ENCODE results near the gene FOXN3.

DNA sequence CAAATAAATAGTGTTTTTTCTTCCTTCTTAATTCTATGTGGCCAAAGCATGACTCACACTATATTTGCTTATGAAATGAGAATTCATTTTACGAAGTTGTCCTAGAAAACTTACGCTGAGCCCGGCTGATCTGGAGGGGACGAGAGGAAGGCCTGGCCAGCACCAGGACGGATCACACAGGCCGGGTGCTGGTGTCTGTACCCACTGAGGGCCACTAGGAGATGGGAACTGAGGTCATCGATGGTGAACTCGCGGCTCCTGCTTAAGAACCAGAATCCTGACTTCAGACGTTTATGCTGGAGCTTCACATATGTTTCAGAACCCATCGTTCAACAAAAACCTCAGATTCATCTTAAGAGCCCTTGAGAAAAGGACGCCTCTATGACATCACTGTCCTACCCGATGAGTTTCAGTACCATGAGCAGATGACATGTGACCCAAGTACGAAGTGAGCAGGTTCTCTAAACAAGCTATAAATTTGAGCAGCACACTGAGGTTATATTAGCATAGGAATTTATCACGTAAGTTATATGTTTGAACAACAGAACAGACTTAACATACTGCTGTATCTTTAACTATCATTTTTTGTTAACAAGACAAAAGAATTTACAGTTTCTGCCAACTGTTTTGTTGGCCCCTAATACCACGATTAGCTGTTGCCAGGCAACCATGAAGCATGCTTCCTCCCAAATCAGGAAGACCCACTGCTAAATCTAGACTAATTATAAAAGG lies 111.9 kb downstream of the FOXN3 start:
- no peak for TF ChIP-seq POLR2A (IDR thresholded peaks at IDR 0.05)
- TF ChIP-seq, protein P1, sequence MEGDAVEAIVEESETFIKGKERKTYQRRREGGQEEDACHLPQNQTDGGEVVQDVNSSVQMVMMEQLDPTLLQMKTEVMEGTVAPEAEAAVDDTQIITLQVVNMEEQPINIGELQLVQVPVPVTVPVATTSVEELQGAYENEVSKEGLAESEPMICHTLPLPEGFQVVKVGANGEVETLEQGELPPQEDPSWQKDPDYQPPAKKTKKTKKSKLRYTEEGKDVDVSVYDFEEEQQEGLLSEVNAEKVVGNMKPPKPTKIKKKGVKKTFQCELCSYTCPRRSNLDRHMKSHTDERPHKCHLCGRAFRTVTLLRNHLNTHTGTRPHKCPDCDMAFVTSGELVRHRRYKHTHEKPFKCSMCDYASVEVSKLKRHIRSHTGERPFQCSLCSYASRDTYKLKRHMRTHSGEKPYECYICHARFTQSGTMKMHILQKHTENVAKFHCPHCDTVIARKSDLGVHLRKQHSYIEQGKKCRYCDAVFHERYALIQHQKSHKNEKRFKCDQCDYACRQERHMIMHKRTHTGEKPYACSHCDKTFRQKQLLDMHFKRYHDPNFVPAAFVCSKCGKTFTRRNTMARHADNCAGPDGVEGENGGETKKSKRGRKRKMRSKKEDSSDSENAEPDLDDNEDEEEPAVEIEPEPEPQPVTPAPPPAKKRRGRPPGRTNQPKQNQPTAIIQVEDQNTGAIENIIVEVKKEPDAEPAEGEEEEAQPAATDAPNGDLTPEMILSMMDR (IDR thresholded peaks at IDR 0.05) = no peak
